Muscle layer of duodenum (tissue), 2 donors: ENCODE data around the gene CRHR1.

Experiments
- H3K27ac ChIP-seq: one replicate; pipeline ENCODE4 v1.7.0; 2013; ENCODE audit warnings: mild to moderate bottlenecking, low read length
- H3K27me3 ChIP-seq: one replicate; pipeline ENCODE4 v1.7.0; 2013; ENCODE audit warnings: low read depth, mild to moderate bottlenecking, control low read depth, low read length
- H3K36me3 ChIP-seq, 2 donors: one replicate each; pipeline ENCODE4 v1.7.0; 2013; ENCODE audit warnings: low read length in 2 of 2, control low read depth in 1 of 2, mild to moderate bottlenecking in 1 of 2; ENCODE audit not compliant: insufficient read depth in 2 of 2, control insufficient read depth in 1 of 2
- H3K4me1 ChIP-seq, 2 donors: one replicate each; pipeline ENCODE4 v1.7.0; 2013; ENCODE audit warnings: low read length in 2 of 2, mild to moderate bottlenecking in 2 of 2, control low read depth in 1 of 2, moderate library complexity in 1 of 2; ENCODE audit not compliant: insufficient read depth in 2 of 2, control insufficient read depth in 1 of 2
- H3K4me3 ChIP-seq, 2 donors: one replicate each; pipeline ENCODE4 v1.7.0; 2013; ENCODE audit warnings: low read length in 2 of 2, low read depth in 1 of 2, mild to moderate bottlenecking in 1 of 2
- H3K9me3 ChIP-seq, 2 donors: one replicate each; pipeline ENCODE4 v1.7.0; 2013; ENCODE audit warnings: low read length in 2 of 2, control low read depth in 1 of 2, mild to moderate bottlenecking in 1 of 2; ENCODE audit not compliant: control insufficient read depth in 1 of 2
- donor health status: healthy.

Gene CRHR1

GRCh38 chr17:45863857-45864654, 79.9 kb downstream of the CRHR1 start:
- Histone ChIP-seq H3K36me3 (no peaks in the 10 kb centered on the region), H3K4me1 (no peaks in the 10 kb centered on the region), H3K27ac (no peak overlapping the region), H3K4me3 (no peak overlapping the region), H3K27me3 (peaks cover 7% of the 10 kb centered on the region), H3K9me3 (no peaks in the 10 kb centered on the region)

GRCh38 chr17:45867171-45867570, 83.1 kb downstream of the CRHR1 start:
- Histone ChIP-seq H3K36me3 (no peaks in the 10 kb centered on the region), H3K27me3 (peaks cover 7% of the 10 kb centered on the region), H3K9me3 (no peaks in the 10 kb centered on the region), H3K4me3 (no peak overlapping the region), H3K4me1 (no peaks in the 10 kb centered on the region), H3K27ac (no peak overlapping the region)

GRCh38 chr17:45867702-45868101, 83.6 kb downstream of the CRHR1 start:
- no peaks in the 10 kb centered on the region for H3K36me3 ChIP-seq
- H3K9me3 ChIP-seq = no peaks in the 10 kb centered on the region
- H3K27me3 ChIP-seq = peaks cover 7% of the 10 kb centered on the region
- no peaks in the 10 kb centered on the region for H3K4me1 ChIP-seq
- no peak overlapping the region for H3K27ac ChIP-seq
- no peak overlapping the region for H3K4me3 ChIP-seq

DNA sequence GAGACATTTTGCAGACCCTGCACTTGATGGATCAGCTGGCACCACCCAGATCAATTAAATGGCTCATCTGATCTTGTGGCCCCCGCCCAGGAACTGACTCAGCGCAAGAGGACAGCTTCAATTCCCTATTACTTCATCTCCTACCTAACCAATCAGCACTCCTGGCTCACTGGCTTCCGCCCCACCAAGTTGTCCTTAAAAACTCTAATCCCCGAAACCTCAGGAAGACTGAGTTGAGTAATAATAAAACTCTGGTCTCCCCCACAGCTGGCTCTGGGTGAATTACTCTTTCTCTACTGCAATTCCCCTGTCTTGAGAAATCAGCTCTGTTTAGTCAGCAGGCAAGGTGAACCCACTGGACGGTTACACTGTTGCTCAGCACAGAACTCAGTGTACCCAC, 84.2 kb downstream of the CRHR1 start:
- peaks cover 7% of the 10 kb centered on the region for H3K27me3 ChIP-seq
- no peaks in the 10 kb centered on the region for H3K36me3 ChIP-seq
- H3K9me3 ChIP-seq = no peaks in the 10 kb centered on the region
- H3K4me1 ChIP-seq = no peaks in the 10 kb centered on the region
- H3K27ac ChIP-seq = no peak overlapping the region
- H3K4me3 ChIP-seq = no peak overlapping the region

DNA sequence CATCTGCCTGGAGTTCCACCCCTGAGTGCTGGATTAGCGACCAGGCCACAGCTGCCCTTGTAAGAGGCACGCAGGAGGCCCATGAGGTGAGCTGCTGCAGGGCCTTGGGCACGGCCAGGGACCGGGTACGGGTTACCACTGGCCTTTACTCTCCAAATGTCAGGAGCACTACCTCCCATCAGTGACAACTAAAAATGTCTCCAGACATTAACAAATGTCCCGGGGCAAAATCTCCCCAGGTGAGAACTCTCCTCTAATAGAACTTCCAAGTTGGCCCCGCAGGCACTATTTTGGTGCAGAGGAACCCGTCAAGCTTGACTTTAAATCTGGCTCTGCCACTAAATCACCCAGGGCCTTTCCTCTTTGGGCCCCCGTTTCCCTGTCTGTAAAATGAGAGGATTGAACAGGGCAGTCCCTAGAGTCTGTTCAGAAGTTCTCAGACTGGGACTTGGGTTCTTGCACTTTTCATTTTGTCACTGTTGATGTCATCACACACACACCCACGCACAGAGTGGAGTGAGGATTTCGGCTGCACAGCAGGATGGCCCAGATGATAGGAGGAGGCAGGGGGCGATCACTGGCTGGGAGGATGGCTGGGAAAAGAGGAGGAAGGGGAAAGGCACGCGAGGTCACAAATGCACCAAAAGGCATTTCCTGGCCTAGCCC, 85.7 kb downstream of the CRHR1 start:
- H3K27me3 ChIP-seq = no peaks in the 10 kb centered on the region
- no peaks in the 10 kb centered on the region for H3K9me3 ChIP-seq
- H3K4me3 ChIP-seq = no peak overlapping the region
- no peak overlapping the region for H3K27ac ChIP-seq
- H3K4me1 ChIP-seq = no peaks in the 10 kb centered on the region
- H3K36me3 ChIP-seq = no peaks in the 10 kb centered on the region

DNA sequence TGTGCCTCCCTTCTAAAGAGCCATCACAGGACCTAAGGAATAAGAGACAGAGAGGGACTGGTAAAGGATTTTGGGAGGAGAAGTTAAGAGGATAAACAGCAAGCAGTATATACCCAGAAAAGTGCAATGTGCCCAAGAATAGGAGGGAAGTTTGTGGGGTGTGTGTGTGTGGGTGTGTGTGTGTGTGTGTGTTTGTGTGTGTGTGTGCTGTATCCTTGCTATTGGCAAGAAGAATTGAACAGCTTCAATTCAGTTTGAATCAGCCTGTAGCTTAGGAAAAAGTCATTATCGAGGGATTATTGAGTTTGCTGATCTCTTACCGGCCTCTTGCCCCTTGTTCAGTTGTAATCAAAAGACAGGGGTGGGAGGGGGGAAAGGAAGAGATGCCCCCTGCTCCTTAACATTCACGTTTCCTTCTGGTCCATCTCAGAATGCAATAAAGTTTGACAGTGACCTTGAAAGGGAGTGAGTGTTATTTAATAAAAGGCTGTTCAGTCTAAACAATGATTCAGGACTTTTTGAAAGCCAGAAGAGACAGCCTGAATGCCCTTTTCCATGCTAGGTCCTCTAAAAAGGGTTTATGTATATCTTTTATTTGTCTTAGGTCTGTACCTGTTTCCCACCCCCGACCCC, 86.3 kb downstream of the CRHR1 start:
- Histone ChIP-seq H3K27ac (no peak overlapping the region), H3K4me1 (no peaks in the 10 kb centered on the region), H3K27me3 (no peaks in the 10 kb centered on the region), H3K36me3 (no peaks in the 10 kb centered on the region), H3K9me3 (no peaks in the 10 kb centered on the region), H3K4me3 (no peak overlapping the region)

GRCh38 chr17:45871718-45872117, 87.6 kb downstream of the CRHR1 start:
- no peaks in the 10 kb centered on the region for H3K9me3 ChIP-seq
- H3K4me3 ChIP-seq = no peak overlapping the region
- H3K4me1 ChIP-seq = no peaks in the 10 kb centered on the region
- H3K36me3 ChIP-seq = no peaks in the 10 kb centered on the region
- no peak overlapping the region for H3K27ac ChIP-seq
- H3K27me3 ChIP-seq = no peaks in the 10 kb centered on the region

DNA sequence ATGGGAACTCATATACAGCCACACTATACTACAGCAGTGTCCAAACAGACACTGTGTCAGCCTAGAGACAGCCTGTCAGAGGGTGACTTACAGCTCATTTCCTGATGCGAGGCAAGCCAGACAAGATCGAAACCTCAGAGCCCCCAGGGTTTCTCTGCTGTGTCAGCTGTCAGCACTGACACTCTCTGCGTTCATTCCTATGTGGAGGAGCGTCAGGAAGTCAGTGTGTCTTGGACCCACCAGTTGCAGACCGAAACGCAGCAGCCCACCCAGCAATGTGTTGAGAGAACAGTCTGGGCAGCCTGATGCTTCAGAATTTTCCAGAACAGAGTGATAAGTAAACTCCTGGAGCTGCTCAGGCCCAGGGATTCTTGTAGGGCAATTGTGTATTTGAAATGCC, 89.6 kb downstream of the CRHR1 start:
- H3K4me1 ChIP-seq = no peaks in the 10 kb centered on the region
- no peaks in the 10 kb centered on the region for H3K27me3 ChIP-seq
- H3K36me3 ChIP-seq = no peaks in the 10 kb centered on the region
- H3K4me3 ChIP-seq = no peak overlapping the region
- no peak overlapping the region for H3K27ac ChIP-seq
- no peaks in the 10 kb centered on the region for H3K9me3 ChIP-seq

- Histone ChIP-seq H3K9me3 (no peaks in the 10 kb centered on the region), H3K27ac (no peak overlapping the region), H3K4me3 (no peak overlapping the region), H3K36me3 (no peaks in the 10 kb centered on the region), H3K4me1 (no peaks in the 10 kb centered on the region), H3K27me3 (no peaks in the 10 kb centered on the region)
Measured at GRCh38 chr17:45874151-45874550, 90.0 kb downstream of the CRHR1 start.

GRCh38 chr17:45876539-45876938, 92.4 kb downstream of the CRHR1 start:
- no peaks in the 10 kb centered on the region for H3K27me3 ChIP-seq
- no peaks in the 10 kb centered on the region for H3K9me3 ChIP-seq
- no peak overlapping the region for H3K27ac ChIP-seq
- no peaks in the 10 kb centered on the region for H3K4me1 ChIP-seq
- H3K4me3 ChIP-seq = no peak overlapping the region
- H3K36me3 ChIP-seq = no peaks in the 10 kb centered on the region

- H3K4me1 ChIP-seq = no peaks in the 10 kb centered on the region
- no peaks in the 10 kb centered on the region for H3K36me3 ChIP-seq
- H3K4me3 ChIP-seq = no peak overlapping the region
- H3K27ac ChIP-seq = no peak overlapping the region
- H3K9me3 ChIP-seq = no peaks in the 10 kb centered on the region
- H3K27me3 ChIP-seq = no peaks in the 10 kb centered on the region
Measured at GRCh38 chr17:45877467-45877866, 93.3 kb downstream of the CRHR1 start.
